Lung (tissue), 12 donors: ENCODE results near the gene STARD3NL. TPM values are rescaled to one million over a fixed set of nuclear protein-coding genes. Genes with fewer than 3 reads are reported as not detected.
"Not testable (repeated sequence)": the region's sequence is repeated elsewhere in the genome, so short reads cannot be mapped to it uniquely, and the experiment has no call there.

ENCODE experiments used
- ATAC-seq: fragments of 200-7000 bp; cut with Tn5 transposase; one replicate; pipeline ENCODE4 v1.9.1; 2020; ENCODE audit warnings: moderate number of reproducible peaks; ENCODE audit not compliant: insufficient read depth, low FRiP score
- DNase-seq, 3 donors: peaks; one replicate each; pipeline ENCODE4 v3.0.0-alpha.2; 2013 to 2017
- H3K27ac ChIP-seq, 2 donors: one replicate each; pipeline ENCODE4 v1.5.1; 2013; ENCODE audit warnings: mild to moderate bottlenecking in 2 of 2, moderate library complexity in 2 of 2, control low read depth in 1 of 2, inconsistent platforms in 1 of 2, low read depth in 1 of 2, low read length in 1 of 2
- H3K27me3 ChIP-seq, 3 donors: one replicate each; pipeline ENCODE4 v1.5.1; 2013; ENCODE audit warnings: low read length in 2 of 3; ENCODE audit not compliant: control insufficient read depth in 3 of 3, insufficient read depth in 3 of 3
- H3K36me3 ChIP-seq, 4 donors: one replicate each; pipeline ENCODE4 v1.5.1; 2013; ENCODE audit warnings: low read length in 4 of 4, mild to moderate bottlenecking in 1 of 4, moderate library complexity in 1 of 4; ENCODE audit not compliant: control insufficient read depth in 4 of 4, insufficient read depth in 4 of 4
- H3K4me1 ChIP-seq, 5 donors: one replicate each; pipeline ENCODE4 v1.5.1; 2013; ENCODE audit warnings: low read length in 5 of 5, mild to moderate bottlenecking in 2 of 5, moderate library complexity in 1 of 5; ENCODE audit not compliant: control insufficient read depth in 5 of 5, insufficient read depth in 5 of 5
- H3K4me3 ChIP-seq: one replicate; pipeline ENCODE4 v1.5.1; 2013; ENCODE audit warnings: mild to moderate bottlenecking, control low read depth, moderate library complexity
- H3K9ac ChIP-seq, 2 donors: one replicate each; pipeline ENCODE4 v1.5.1; 2013; ENCODE audit warnings: low read length in 2 of 2, control low read depth in 1 of 2; ENCODE audit not compliant: insufficient read depth in 1 of 2
- H3K9me3 ChIP-seq, 4 donors: one replicate each; pipeline ENCODE4 v1.5.1; 2013; ENCODE audit warnings: low read length in 3 of 4, mild to moderate bottlenecking in 1 of 4, moderate library complexity in 1 of 4; ENCODE audit not compliant: control insufficient read depth in 4 of 4, insufficient read depth in 3 of 4
- WGBS, 2 donors: extraction: QIAGEN DNeasy Blood & Tissue Kit; methylation state at CpG; one replicate each; pipeline ENCODE4 v1.1.7; 2013; 5-methylcytosine and 5-hydroxymethylcytosine counted together
- polyA plus RNA-seq, 2 donors: library from polyadenylated mRNA; stranded (reverse); fragments of 200-250 nt; gene quantifications; one replicate each; pipeline ENCODE4 v1.2.1, GENCODE V29; 2013
- total RNA-seq, 2 donors: library from RNA; depleted of rRNA in 1 of 2; stranded (reverse); fragments of >200 nt in 1 of 2; gene quantifications; one replicate each; pipeline ENCODE4 v1.2.1, GENCODE V29; 2014 to 2021
- TF ChIP-seq, protein P1 (sequence below): IDR thresholded peaks from 2 replicates; pipeline ENCODE4 v1.5.1; 2012; ENCODE audit warnings: mild to moderate bottlenecking; ENCODE audit errors: control extremely low read depth, extremely low read depth
- donor health status: control.
- donor health status: control.
- donor health status: Bipolar disorder and iron deficiency.
- donor health status: healthy.
- donor health status: DM: yes; HTN: yes; CAD: no.

STARD3NL gene
- total and polyA plus RNA-seq, 4 donors = 33.6 to 87.1 (median 60.3) TPM

DNA sequence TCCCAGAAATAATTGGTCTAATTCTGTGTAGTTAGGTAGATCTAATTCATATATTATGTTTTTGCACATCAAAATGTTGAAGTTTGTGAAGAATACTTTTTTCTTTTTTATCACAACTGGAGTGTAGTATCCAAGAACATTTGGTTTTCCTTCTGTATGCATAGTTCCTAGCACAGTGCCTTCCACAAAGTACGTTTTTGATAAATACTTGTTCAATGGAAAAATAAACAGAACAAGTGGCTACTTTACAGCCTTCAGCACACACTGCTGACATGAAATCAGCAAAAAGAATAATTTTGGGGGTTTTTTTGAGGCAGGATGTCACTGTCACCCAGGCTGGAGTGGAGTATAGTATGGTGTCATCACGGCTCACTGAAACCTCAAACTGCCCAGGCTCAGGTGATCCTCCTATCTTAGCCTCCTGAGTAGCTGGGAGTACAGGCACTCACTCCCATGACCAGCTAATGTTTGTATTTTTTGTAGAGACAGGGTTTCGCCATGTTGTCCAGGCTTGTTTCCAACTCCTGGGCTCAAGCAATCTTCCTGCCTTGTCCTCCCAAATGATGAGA, 67.4 kb downstream of the STARD3NL start:
- Histone ChIP-seq H3K27me3 (no peaks in the 10 kb centered on the region), H3K27ac (peak overlapping the region in 1 of 2 donors; percentile 59), H3K4me1 (no peaks in the 10 kb centered on the region), H3K9me3 (no peaks in the 10 kb centered on the region), H3K4me3 (no peak overlapping the region), H3K36me3 (no peaks in the 10 kb centered on the region), H3K9ac (no peak overlapping the region)
- DNase-seq (no peak), ATAC-seq (peak; percentile 49)
- WGBS, 2 donors = 60 to 78% methylated on average over 3 of the region's 3 CpGs
- TF ChIP-seq, protein P1, sequence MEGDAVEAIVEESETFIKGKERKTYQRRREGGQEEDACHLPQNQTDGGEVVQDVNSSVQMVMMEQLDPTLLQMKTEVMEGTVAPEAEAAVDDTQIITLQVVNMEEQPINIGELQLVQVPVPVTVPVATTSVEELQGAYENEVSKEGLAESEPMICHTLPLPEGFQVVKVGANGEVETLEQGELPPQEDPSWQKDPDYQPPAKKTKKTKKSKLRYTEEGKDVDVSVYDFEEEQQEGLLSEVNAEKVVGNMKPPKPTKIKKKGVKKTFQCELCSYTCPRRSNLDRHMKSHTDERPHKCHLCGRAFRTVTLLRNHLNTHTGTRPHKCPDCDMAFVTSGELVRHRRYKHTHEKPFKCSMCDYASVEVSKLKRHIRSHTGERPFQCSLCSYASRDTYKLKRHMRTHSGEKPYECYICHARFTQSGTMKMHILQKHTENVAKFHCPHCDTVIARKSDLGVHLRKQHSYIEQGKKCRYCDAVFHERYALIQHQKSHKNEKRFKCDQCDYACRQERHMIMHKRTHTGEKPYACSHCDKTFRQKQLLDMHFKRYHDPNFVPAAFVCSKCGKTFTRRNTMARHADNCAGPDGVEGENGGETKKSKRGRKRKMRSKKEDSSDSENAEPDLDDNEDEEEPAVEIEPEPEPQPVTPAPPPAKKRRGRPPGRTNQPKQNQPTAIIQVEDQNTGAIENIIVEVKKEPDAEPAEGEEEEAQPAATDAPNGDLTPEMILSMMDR = no peak

DNA sequence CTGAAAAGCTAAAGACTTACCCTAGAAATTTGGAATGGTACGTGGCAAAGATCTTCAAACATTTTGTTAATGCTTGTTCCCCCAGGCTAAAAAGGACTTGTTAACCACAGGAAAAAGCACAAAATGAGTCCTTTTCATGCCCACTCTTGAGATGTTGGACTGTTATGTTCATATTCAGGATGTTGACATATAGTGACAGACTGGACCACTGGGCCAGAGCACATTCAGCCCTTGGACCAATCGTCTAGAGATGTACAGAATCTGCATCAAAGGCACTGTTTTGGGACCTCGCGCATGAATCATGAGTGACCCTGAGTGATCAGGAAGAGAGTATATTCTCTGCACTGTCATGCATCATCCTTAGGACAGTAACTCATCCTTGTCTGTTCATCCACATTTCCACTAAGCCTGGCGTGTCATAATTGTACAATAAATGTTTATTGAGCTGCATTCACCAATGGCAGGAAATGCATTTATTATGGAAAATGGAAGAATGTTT, 70.1 kb downstream of the STARD3NL start:
- Histone ChIP-seq H3K27me3 (no peaks in the 10 kb centered on the region), H3K4me1 (no peaks in the 10 kb centered on the region), H3K9me3 (no peaks in the 10 kb centered on the region), H3K36me3 (no peaks in the 10 kb centered on the region), H3K9ac (no peak overlapping the region), H3K27ac (no peak overlapping the region), H3K4me3 (no peak overlapping the region)
- TF ChIP-seq, protein P1 = no peak
- no peak for ATAC-seq
- WGBS, 2 donors = 84 to 94% methylated on average over 5 of the region's 5 CpGs
- no peak for DNase-seq

DNA sequence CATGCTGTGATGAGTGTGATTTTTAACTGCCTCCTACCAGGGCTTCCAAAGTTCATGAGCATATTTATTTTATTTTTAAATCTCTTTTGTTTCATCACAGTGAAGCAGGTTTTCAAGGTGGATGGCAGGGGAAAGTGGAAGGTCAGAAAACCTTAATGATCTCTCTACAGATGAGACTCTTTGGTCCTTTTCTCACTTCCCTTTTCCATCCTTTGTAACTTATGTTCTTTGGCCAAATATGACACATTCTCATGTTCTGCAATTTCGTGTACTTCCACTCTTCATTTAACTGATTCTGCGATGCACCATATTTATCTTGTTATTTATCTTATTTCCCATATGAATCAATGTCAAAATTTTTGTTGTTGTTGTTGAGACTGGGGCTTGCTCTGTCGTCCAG, 71.8 kb downstream of the STARD3NL start:
- ATAC-seq, DNase-seq, H3K36me3 ChIP-seq, H3K9ac ChIP-seq, H3K4me1 ChIP-seq, H3K27me3 ChIP-seq, H3K4me3 ChIP-seq, H3K9me3 ChIP-seq, H3K27ac ChIP-seq: not testable (repeated sequence)
- 47 to 58% methylated on average over 3 of the region's 3 CpGs for WGBS, 2 donors

DNA sequence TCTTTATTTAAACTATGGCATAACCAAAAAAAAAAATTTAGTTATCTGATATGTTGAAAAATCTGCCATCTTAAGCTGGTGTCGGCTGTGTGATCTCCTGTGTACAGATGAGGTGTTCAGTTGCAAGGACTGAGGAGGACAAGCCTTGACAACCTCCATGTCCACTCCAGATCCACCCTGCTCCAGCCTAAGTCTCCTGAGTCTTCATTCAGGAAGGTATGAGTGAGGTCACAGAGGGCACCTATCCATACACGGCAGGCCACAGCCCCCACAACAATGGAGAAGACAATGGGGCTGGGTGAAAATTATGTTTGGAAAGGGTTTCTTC, 79.3 kb downstream of the STARD3NL start:
- no peak for DNase-seq
- Histone ChIP-seq H3K4me3 (no peak overlapping the region), H3K9me3 (no peaks in the 10 kb centered on the region), H3K36me3 (no peaks in the 10 kb centered on the region), H3K27me3 (no peaks in the 10 kb centered on the region), H3K4me1 (no peaks in the 10 kb centered on the region), H3K27ac (peak overlapping the region in 1 of 2 donors; percentile 86), H3K9ac (no peak overlapping the region)
- 34 to 44% methylated on average over 2 of the region's 2 CpGs for WGBS, 2 donors
- ATAC-seq = no peak
- TF ChIP-seq, protein P1 = no peak

DNA sequence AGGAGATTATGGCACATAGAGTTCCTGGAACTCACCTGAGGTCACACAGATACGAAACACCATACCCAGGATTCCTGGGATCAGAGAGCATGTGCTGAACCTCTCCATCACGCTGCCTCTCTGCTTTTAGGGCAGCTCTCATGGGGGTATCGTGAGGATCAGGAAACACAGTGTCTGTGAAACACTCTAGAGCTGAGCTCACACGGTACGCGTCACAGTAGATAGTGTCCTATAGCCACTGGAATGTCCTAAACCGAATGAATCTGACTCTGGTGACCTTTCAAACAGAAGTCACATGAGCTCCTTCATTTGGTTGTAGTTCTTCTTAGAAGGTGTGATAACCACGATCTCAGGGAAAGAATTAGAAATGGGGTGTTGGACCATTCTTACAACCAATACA, 81.1 kb downstream of the STARD3NL start:
- H3K27ac ChIP-seq, H3K4me3 ChIP-seq, H3K36me3 ChIP-seq, H3K27me3 ChIP-seq, DNase-seq, ATAC-seq, H3K4me1 ChIP-seq, H3K9ac ChIP-seq, H3K9me3 ChIP-seq: not testable (repeated sequence)
- WGBS, 2 donors = 94% methylated on average over 8 of the region's 8 CpGs

DNA sequence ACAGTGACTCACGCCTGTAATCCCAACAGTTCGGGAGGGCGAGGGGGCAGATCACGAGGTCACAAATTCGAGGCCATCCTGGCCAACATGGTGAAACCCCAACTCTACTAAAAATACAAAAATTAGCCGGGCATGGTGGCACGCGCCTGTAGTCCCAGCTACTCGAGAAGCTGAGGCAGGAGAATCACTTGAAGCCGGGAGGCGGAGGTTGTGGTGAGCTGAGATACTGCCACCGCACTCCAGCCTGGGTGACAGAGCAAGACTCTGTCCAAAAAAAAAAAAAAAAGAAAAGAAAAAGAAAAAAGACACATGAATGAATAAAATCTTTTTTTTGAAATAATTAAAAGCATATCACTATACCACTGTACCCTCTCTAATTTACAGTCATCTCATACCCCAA, 83.6 kb downstream of the STARD3NL start:
- ATAC-seq, H3K9me3 ChIP-seq: not testable (repeated sequence)
- WGBS, 2 donors = 92 to 94% methylated on average over 12 of the region's 12 CpGs

More for the DNA sequence above, 83.6 kb downstream of the STARD3NL start:
- H3K9ac ChIP-seq, H3K4me1 ChIP-seq, H3K27me3 ChIP-seq, H3K4me3 ChIP-seq, H3K27ac ChIP-seq, DNase-seq, H3K36me3 ChIP-seq: not testable (repeated sequence)
